ENCODE data around the gene SERPINI1. TPM values are rescaled to one million over a fixed set of nuclear protein-coding genes. Genes with fewer than 3 reads are reported as not detected.
A peak's percentile ranks its signal among the peaks of the same experiment; 100 is the strongest.

SERPINI1 gene
- total and polyA plus RNA-seq, 10 donors, result 5.3 to 13.6 (median 9.0) TPM

GRCh38 chr3:167736264-167736787 is 805 bp downstream of the SERPINI1 start:
- 20 to 29% (median 29%) methylated on average over 7 of the region's 7 CpGs for WGBS, 5 donors
- intact Hi-C loops (cut with DNase I; ENCODE audit: low total_unique reads), result no loop called here
- Histone ChIP-seq H3K4me3 (peak overlapping the region in 6 of 8 donors; percentile 87 to 99 (median 99)), H3K27me3 (replicated peaks in 1 of 7) (no peaks in the 10 kb centered on the region), H3K36me3 (peaks cover 0 to 8% (median 0%) of the 10 kb centered on the region in 6 donors), H3K27ac (peak overlapping the region in 5 of 8 donors; percentile 93 to 96 (median 94)), H3K4me1 (peaks cover 11 to 65% (median 46%) of the 10 kb centered on the region in 6 donors), H3K9me3 (no peaks in the 10 kb centered on the region)
- no peak for DNase-seq
- TF ChIP-seq POLR2A (IDR thresholded peaks at IDR 0.05) (no peak), POLR2AphosphoS5 (IDR thresholded peaks at IDR 0.05) (no peak), CTCF (IDR thresholded peaks at IDR 0.05 in 8 of 11, conservative IDR thresholded peaks at IDR 0.05 in 3 of 11) (no peak)

- no peaks in the 10 kb centered on the region for H3K27me3 ChIP-seq (replicated peaks in 1 of 7)
- peaks cover 0 to 1% (median 0%) of the 10 kb centered on the region in 6 donors for H3K36me3 ChIP-seq
- WGBS, 5 donors, result 82 to 95% (median 92%) methylated on average over 2 of the region's 2 CpGs
- H3K27ac ChIP-seq, result no peak overlapping the region
- TF ChIP-seq POLR2AphosphoS5 (IDR thresholded peaks at IDR 0.05), result no peak
- TF ChIP-seq CTCF (IDR thresholded peaks at IDR 0.05 in 8 of 11, conservative IDR thresholded peaks at IDR 0.05 in 3 of 11), result no peak
- no peak for TF ChIP-seq POLR2A (IDR thresholded peaks at IDR 0.05)
- DNase-seq, result no peak
- H3K4me1 ChIP-seq, result peaks cover 11 to 59% (median 40%) of the 10 kb centered on the region in 6 donors
- intact Hi-C loops (cut with DNase I; ENCODE audit: low total_unique reads), result no loop called here
- H3K4me3 ChIP-seq, result no peak overlapping the region
- H3K9me3 ChIP-seq, result no peaks in the 10 kb centered on the region
Observed at GRCh38 chr3:167736997-167737396, 1.5 kb downstream of the SERPINI1 start.

GRCh38 chr3:167738037-167738436 is 2.5 kb downstream of the SERPINI1 start:
- no peak overlapping the region for H3K4me3 ChIP-seq
- WGBS, 5 donors, result 81 to 91% (median 84%) methylated on average over 2 of the region's 2 CpGs
- peaks cover 7 to 48% (median 29%) of the 10 kb centered on the region in 6 donors for H3K4me1 ChIP-seq
- no peak for DNase-seq
- no peaks in the 10 kb centered on the region for H3K9me3 ChIP-seq
- TF ChIP-seq POLR2AphosphoS5 (IDR thresholded peaks at IDR 0.05) (no peak), CTCF (IDR thresholded peaks at IDR 0.05 in 8 of 11, conservative IDR thresholded peaks at IDR 0.05 in 3 of 11) (no peak), POLR2A (IDR thresholded peaks at IDR 0.05) (no peak)
- intact Hi-C loops (cut with DNase I; ENCODE audit: low total_unique reads), result no loop called here
- no peak overlapping the region for H3K27ac ChIP-seq
- no peaks in the 10 kb centered on the region for H3K27me3 ChIP-seq (replicated peaks in 1 of 7)
- no peaks in the 10 kb centered on the region for H3K36me3 ChIP-seq

GRCh38 chr3:167739190-167739810 is 3.8 kb downstream of the SERPINI1 start:
- 93 to 96% (median 95%) methylated on average over 4 of the region's 4 CpGs for WGBS, 5 donors
- Histone ChIP-seq H3K27ac (no peak overlapping the region), H3K4me3 (no peak overlapping the region), H3K4me1 (peaks cover 0 to 36% (median 18%) of the 10 kb centered on the region in 6 donors), H3K27me3 (replicated peaks in 1 of 7) (no peaks in the 10 kb centered on the region), H3K9me3 (no peaks in the 10 kb centered on the region), H3K36me3 (peaks cover 0 to 3% (median 0%) of the 10 kb centered on the region in 6 donors)
- TF ChIP-seq CTCF (IDR thresholded peaks at IDR 0.05 in 8 of 11, conservative IDR thresholded peaks at IDR 0.05 in 3 of 11) (no peak), POLR2A (IDR thresholded peaks at IDR 0.05) (no peak), POLR2AphosphoS5 (IDR thresholded peaks at IDR 0.05) (no peak)
- DNase-seq, result no peak
- intact Hi-C loops (cut with DNase I; ENCODE audit: low total_unique reads), result no loop called here

Data from spleen (tissue), 11 donors.